PC-3 (cell line): ENCODE measurements around the gene RPP21. TPM values are rescaled to one million over a fixed set of nuclear protein-coding genes. Genes with fewer than 3 reads are reported as not detected.

Experiments used
- ATAC-seq: fragments of 200-7000 bp; cut with Tn5 transposase; 2 replicates; pipeline ENCODE4 v1.9.1; 2020; ENCODE audit warnings: mild to moderate bottlenecking, moderate library complexity
- BruUV-seq: library from RNA; stranded (reverse); fragments of 400-500 nt; replicated peaks from 2 replicates; lab custom pipeline; 2021; lab: Mats Ljungman, UMichigan
- CTCF ChIA-PET: fragments of 300-600 bp; sonication (Branson Sonifier 250); formaldehyde crosslinking; loops from one replicate; lab custom pipeline; 2022; ENCODE audit warnings: antibody characterized with exemption; lab: Charles Lee
- POLR2A ChIA-PET: fragments of 300-600 bp; sonication (Branson Sonifier 250); formaldehyde crosslinking; loops from one replicate; lab custom pipeline; 2022; ENCODE audit warnings: antibody characterized with exemption; ENCODE audit not compliant: unreplicated experiment; lab: Charles Lee
- DNase-seq: peaks from one replicate; pipeline ENCODE4 v3.0.0-alpha.2; 2015
- H2AFZ ChIP-seq: fragments of 300-600 bp; sonication (generic); 2 replicates; pipeline ENCODE4 v1.6.0; 2016; ENCODE audit warnings: antibody characterized with exemption, low read length
- H3F3A ChIP-seq: fragments of 300-600 bp; sonication (generic); one replicate; pipeline ENCODE4 v1.6.0; 2017; ENCODE audit warnings: antibody characterized with exemption, low read length, control low read depth, mild to moderate bottlenecking; ENCODE audit not compliant: unreplicated experiment
- H3K27ac ChIP-seq: fragments of 300-600 bp; sonication (generic); 2 replicates; pipeline ENCODE4 v1.5.1; 2016; ENCODE audit warnings: mild to moderate bottlenecking, low read length
- H3K27me3 ChIP-seq: fragments of 300-600 bp; sonication (generic); 2 replicates; pipeline ENCODE4 v1.6.1; 2016; ENCODE audit warnings: low read length, mixed read lengths
- H3K36me3 ChIP-seq: fragments of 300-600 bp; sonication (generic); 2 replicates; pipeline ENCODE4 v1.6.1; 2016; ENCODE audit warnings: low read depth, mixed run types, low read length, mixed read lengths
- H3K4me1 ChIP-seq: fragments of 300-600 bp; sonication (generic); 2 replicates; pipeline ENCODE4 v1.5.1; 2016; ENCODE audit warnings: low read length; ENCODE audit not compliant: insufficient read depth
- H3K4me2 ChIP-seq: fragments of 300-600 bp; sonication (generic); 2 replicates; pipeline ENCODE4 v1.6.0; 2016; ENCODE audit warnings: low read length
- H3K4me3 ChIP-seq: fragments of 300-600 bp; sonication (generic); 2 replicates; pipeline ENCODE4 v1.5.1; 2016; ENCODE audit warnings: mild to moderate bottlenecking, low read length, mixed read lengths
- H3K79me2 ChIP-seq: fragments of 300-600 bp; sonication (generic); 2 replicates; pipeline ENCODE4 v1.6.1; 2017; ENCODE audit warnings: low read length, mixed read lengths
- H3K9ac ChIP-seq: fragments of 300-600 bp; sonication (generic); 2 replicates; pipeline ENCODE4 v1.6.0; 2016; ENCODE audit warnings: mild to moderate bottlenecking, low read length
- H3K9me2 ChIP-seq: fragments of 300-600 bp; sonication (generic); replicated peaks from 2 replicates; pipeline ENCODE4 v1.6.1; 2016; ENCODE audit warnings: mixed run types, low read length, mixed read lengths
- H3K9me3 ChIP-seq: fragments of 300-600 bp; sonication (generic); 2 replicates; pipeline ENCODE4 v1.6.1; 2016; ENCODE audit warnings: low read length, mixed read lengths
- H4K20me1 ChIP-seq: fragments of 300-600 bp; sonication (generic); 2 replicates; pipeline ENCODE4 v1.6.1; 2016; ENCODE audit warnings: low read length, mixed read lengths
- EZH2 ChIP-seq: fragments of 300-600 bp; sonication (generic); IDR thresholded peaks from one replicate; pipeline ENCODE4 v1.6.1; 2017; ENCODE audit warnings: antibody characterized with exemption, mild to moderate bottlenecking, low read length; ENCODE audit not compliant: unreplicated experiment
- EZH2phosphoT487 ChIP-seq: fragments of 300-600 bp; sonication (generic); IDR thresholded peaks from 2 replicates; pipeline ENCODE4 v1.6.1; 2018; ENCODE audit warnings: mild to moderate bottlenecking, antibody characterized with exemption, low read length, borderline replicate concordance
- intact Hi-C: fragments of 100-400 bp; cut with micrococcal nuclease; formaldehyde crosslinking; loops from 2 replicates; pipeline ENCODE4 v1.9.0; 2023
- total RNA-seq: library from RNA; depleted of rRNA; stranded (reverse); fragments of >200 nt; gene quantifications from 2 replicates; pipeline ENCODE4 v1.2.3, GENCODE V29; 2014
- TF ChIP-seq, protein P1 (sequence below): fragments of 300-600 bp; sonication (generic); conservative IDR thresholded peaks from 2 replicates; pipeline ENCODE4 v1.5.1; 2017; ENCODE audit warnings: antibody characterized with exemption, low read depth, mild to moderate bottlenecking, low read length

The RPP21 gene
- total RNA-seq, 1 experiment from 2014 or later: 161 TPM

DNA sequence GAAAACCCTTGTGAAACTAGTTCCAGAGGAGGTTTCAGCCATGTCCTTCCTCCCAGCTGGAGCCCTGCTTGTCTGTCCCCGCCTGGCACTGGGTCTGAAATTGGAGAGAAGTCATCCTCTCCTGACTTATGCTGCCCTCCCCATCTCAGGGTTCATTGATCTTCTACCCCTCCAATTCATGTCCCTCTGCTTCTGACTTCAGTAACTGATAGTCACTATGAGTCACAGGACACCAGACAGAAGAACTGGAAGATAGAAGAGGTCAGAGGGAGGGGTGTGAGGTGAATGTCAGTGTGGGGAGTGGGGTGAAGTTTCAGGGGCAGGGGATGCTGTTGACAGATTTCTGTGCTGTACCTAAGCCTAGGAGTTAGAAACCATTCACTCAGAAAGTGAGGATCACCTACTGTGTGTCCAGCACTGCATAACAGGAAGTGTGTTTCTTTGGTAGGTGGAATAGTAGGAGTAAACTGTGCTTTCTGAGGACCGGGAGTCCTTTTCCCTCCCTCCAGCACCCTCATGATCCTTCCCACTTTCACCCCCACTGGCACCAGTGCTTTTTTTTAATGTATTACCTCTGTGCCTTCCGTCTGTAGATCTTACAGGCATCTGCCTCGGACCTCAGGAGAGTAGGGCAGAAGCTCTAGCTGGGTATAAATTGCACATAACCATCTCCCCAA lies 627 bp upstream of the RPP21 start:
- Histone ChIP-seq H3K27ac (no peak overlapping the region), H3K4me3 (peak overlapping the region; percentile 88), H3K9me3 (no peaks in the 10 kb centered on the region), H3K4me2 (peak overlapping the region; percentile 90), H3F3A (no peaks in the 10 kb centered on the region), H3K27me3 (no peaks in the 10 kb centered on the region), H3K9me2 (no peaks in the 10 kb centered on the region), H2AFZ (peak overlapping the region; percentile 91), H3K9ac (no peak overlapping the region), H3K79me2 (peaks cover 11% of the 10 kb centered on the region), H4K20me1 (no peaks in the 10 kb centered on the region), H3K4me1 (peaks cover 9% of the 10 kb centered on the region), H3K36me3 (peaks cover 10% of the 10 kb centered on the region)
- POLR2A ChIA-PET: interaction anchor here (0.6 kb wide), 1 partner anchor 105 kb away, joined by 3 read pairs; no protein-coding TSS in a partner anchor
- ATAC-seq (no peak; the same call in none of the 2 replicates), DNase-seq (no peak)
- TF ChIP-seq, protein P1, sequence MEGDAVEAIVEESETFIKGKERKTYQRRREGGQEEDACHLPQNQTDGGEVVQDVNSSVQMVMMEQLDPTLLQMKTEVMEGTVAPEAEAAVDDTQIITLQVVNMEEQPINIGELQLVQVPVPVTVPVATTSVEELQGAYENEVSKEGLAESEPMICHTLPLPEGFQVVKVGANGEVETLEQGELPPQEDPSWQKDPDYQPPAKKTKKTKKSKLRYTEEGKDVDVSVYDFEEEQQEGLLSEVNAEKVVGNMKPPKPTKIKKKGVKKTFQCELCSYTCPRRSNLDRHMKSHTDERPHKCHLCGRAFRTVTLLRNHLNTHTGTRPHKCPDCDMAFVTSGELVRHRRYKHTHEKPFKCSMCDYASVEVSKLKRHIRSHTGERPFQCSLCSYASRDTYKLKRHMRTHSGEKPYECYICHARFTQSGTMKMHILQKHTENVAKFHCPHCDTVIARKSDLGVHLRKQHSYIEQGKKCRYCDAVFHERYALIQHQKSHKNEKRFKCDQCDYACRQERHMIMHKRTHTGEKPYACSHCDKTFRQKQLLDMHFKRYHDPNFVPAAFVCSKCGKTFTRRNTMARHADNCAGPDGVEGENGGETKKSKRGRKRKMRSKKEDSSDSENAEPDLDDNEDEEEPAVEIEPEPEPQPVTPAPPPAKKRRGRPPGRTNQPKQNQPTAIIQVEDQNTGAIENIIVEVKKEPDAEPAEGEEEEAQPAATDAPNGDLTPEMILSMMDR: no peak
- TF ChIP-seq EZH2phosphoT487 (no peak), EZH2 (no peak)
- intact Hi-C loops: no loop called here
- BruUV-seq: no TSS peak
- CTCF ChIA-PET: no interaction called here

DNA sequence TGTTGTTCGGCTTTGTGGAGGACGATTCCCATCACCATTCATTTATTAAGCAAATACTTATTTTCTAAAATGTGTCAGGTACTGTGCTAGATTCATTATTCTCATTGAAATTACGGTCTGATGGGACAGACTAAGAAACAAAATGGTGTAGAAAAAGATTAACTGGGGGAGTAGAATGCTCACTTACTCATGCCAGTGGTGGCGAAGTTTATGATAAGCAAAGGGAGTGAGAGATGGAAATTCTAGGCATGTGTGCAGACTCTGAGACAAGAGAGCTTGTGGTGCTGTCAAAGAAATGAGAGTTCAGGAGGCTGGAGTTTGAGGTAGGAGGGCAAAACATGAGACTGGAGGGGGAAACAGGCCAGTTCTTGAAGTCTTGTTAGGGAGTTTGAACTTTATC lies 896 bp downstream of the RPP21 start:
- 0 out of 2 replicates have a peak overlapping the region, but pooled peaks have one; percentile 58 for H2AFZ ChIP-seq
- DNase-seq: no peak
- TSS peak; percentile 60 for BruUV-seq

More for the DNA sequence above, 896 bp downstream of the RPP21 start:
- H3K27ac ChIP-seq: no peak overlapping the region
- H3F3A ChIP-seq: no peaks in the 10 kb centered on the region
- ChIA-PET POLR2A (no interaction called here), CTCF (no interaction called here)
- no peak for ATAC-seq
- H3K4me3 ChIP-seq: peak overlapping the region; percentile 88
- H4K20me1 ChIP-seq: no peaks in the 10 kb centered on the region
- peak overlapping the region; percentile 90 for H3K4me2 ChIP-seq
- intact Hi-C loops: no loop called here
- TF ChIP-seq, protein P1: no peak
- no peak for TF ChIP-seq EZH2phosphoT487
- TF ChIP-seq EZH2: no peak
- no peaks in the 10 kb centered on the region for H3K9me3 ChIP-seq
- H3K36me3 ChIP-seq: peaks cover 8% of the 10 kb centered on the region
- peak overlapping the region; percentile 92 for H3K9ac ChIP-seq
- peaks cover 9% of the 10 kb centered on the region for H3K4me1 ChIP-seq
- no peaks in the 10 kb centered on the region for H3K9me2 ChIP-seq
- no peaks in the 10 kb centered on the region for H3K27me3 ChIP-seq
- peaks cover 11% of the 10 kb centered on the region for H3K79me2 ChIP-seq
